Panc1 (cell line): ENCODE measurements around the gene METTL9. TPM values are rescaled to one million over a fixed set of nuclear protein-coding genes. Genes with fewer than 3 reads are reported as not detected.

Experiments
- ATAC-seq: fragments of 200-7000 bp; cut with Tn5 transposase; 2 replicates; pipeline ENCODE4 v1.9.1; 2020; ENCODE audit warnings: mild to moderate bottlenecking, moderate library complexity
- BruUV-seq: library from RNA; stranded (reverse); fragments of 400-500 nt; replicated peaks from 2 replicates; lab custom pipeline; 2021; lab: Mats Ljungman, UMichigan
- CTCF ChIA-PET: fragments of 300-600 bp; sonication (Branson Sonifier 250); formaldehyde crosslinking; loops from one replicate; lab custom pipeline; 2022; ENCODE audit warnings: antibody characterized with exemption; lab: Charles Lee
- POLR2A ChIA-PET: fragments of 300-600 bp; sonication (Branson Sonifier 250); formaldehyde crosslinking; loops from one replicate; lab custom pipeline; 2022; ENCODE audit warnings: antibody characterized with exemption; lab: Charles Lee
- DNase-seq: peaks from one replicate; pipeline ENCODE4 v3.0.0-alpha.2; 2010; ENCODE audit warnings: low read depth, low spot score
- H3K27ac ChIP-seq: 2 replicates; pipeline ENCODE4 v1.5.1; 2011; ENCODE audit warnings: mild to moderate bottlenecking, low read length, inconsistent platforms
- H3K27me3 ChIP-seq: fragments of 200-500 bp; sonication (Bioruptor generic); 2 replicates; pipeline ENCODE4 v1.6.0; 2014; ENCODE audit warnings: low read length, inconsistent platforms; ENCODE audit not compliant: control insufficient read depth, insufficient read depth
- H3K36me3 ChIP-seq: fragments of 200-500 bp; sonication (Bioruptor generic); 2 replicates; pipeline ENCODE4 v1.5.1; 2014; ENCODE audit warnings: inconsistent platforms, mild to moderate bottlenecking, low read length, moderate library complexity; ENCODE audit not compliant: control insufficient read depth, insufficient read depth
- H3K4me1 ChIP-seq: 2 replicates; pipeline ENCODE4 v1.5.1; 2011; ENCODE audit warnings: inconsistent platforms, mild to moderate bottlenecking, low read length, moderate library complexity; ENCODE audit not compliant: control insufficient read depth, insufficient read depth
- H3K4me3 ChIP-seq, 2 experiments: 2 replicates each; pipeline ENCODE4 v1.5.1; 2011 to 2012; ENCODE audit warnings: low read depth in 2 of 2, low read length in 2 of 2, mild to moderate bottlenecking in 2 of 2, inconsistent platforms in 1 of 2, moderate library complexity in 1 of 2
- H3K9me3 ChIP-seq: fragments of 200-500 bp; sonication (Bioruptor generic); 2 replicates; pipeline ENCODE4 v1.5.1; 2014; ENCODE audit warnings: low read depth, mild to moderate bottlenecking, inconsistent platforms, low read length, moderate library complexity; ENCODE audit not compliant: control insufficient read depth, insufficient read depth
- POLR2AphosphoS5 ChIP-seq: IDR thresholded peaks from 2 replicates; pipeline ENCODE4 v1.6.1; 2012; ENCODE audit warnings: mild to moderate bottlenecking, low read depth, low read length, moderate library complexity
- SIN3A ChIP-seq: IDR thresholded peaks from 2 replicates; pipeline ENCODE4 v1.6.1; 2012; ENCODE audit warnings: low read depth, mild to moderate bottlenecking, low read length, moderate library complexity, borderline replicate concordance; ENCODE audit not compliant: insufficient read depth
- TCF7L2 ChIP-seq: IDR thresholded peaks from 2 replicates; pipeline ENCODE4 v1.6.1; 2011; ENCODE audit warnings: mild to moderate bottlenecking, low read depth, low read length, inconsistent platforms
- in situ Hi-C: cut with HindIII; loops from 2 replicates; pipeline ENCODE4 v1.10.0; 2016; ENCODE audit warnings: low sequenced_read_pairs, low pct_unique_long_range_greater_than_20kb
- intact Hi-C: fragments of 100-400 bp; cut with micrococcal nuclease; formaldehyde crosslinking; loops from one replicate; pipeline ENCODE4 v1.10.0; 2022; ENCODE audit not compliant: unreplicated experiment
- total RNA-seq: library from RNA; stranded (reverse); gene quantifications from one replicate; pipeline ENCODE4 v1.2.1, GENCODE V29; 2021; ENCODE audit not compliant: unreplicated experiment
- TF ChIP-seq, protein P1 (sequence below), 2 experiments: IDR thresholded peaks; 2 replicates each; pipeline ENCODE4 v1.6.1; 2011 to 2012; ENCODE audit warnings: low read depth in 2 of 2, control low read depth in 1 of 2, low read length in 1 of 2, mild to moderate bottlenecking in 1 of 2, moderate library complexity in 1 of 2; ENCODE audit not compliant: insufficient read depth in 1 of 2
- TF ChIP-seq, protein P2 (sequence below): fragments of 450-650 bp; IDR thresholded peaks from 2 replicates; pipeline ENCODE4 v1.5.1; 2017; ENCODE audit warnings: mild to moderate bottlenecking

METTL9 gene
- total RNA-seq, 1 experiment from 2014 or later = 86.1 TPM

DNA sequence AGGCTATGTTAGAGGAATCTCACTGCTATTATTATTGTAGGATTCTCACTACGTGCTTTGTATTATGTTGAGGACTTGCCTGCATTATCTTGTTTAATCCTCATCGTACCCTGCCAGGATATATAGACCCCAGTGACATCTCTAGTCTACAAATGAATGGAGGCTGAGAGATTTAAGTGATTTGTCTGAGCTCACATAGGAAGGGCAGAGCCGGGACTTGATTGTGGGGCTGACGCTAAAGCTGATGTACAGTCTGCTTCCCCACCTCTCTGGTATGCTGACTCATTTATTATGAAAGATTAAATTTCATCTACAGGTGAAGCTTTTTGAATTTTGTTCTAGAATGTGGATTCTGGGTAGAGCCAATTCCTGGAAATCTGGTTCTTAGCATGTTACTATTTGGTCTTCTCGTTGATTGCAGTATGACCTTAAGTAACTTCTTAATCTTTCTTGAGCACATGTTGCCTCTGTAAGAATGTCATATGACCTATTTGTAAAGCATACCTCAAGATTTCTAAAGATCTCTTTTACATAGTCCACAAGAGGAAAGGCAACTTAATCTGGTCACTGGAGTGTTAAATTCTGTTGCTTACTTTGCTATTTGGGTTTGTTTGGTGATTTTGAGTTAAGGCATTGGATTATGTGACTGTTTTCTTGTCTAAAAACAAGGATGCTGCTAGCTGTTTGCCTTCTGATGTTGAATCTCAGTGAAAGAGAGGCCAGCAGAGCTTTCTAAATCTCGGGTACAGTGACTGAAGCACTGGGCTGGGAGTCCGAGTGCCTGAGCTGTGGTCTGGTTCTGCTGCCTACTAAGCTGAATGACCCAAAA, 12.4 kb downstream of the METTL9 start:
- intact Hi-C loops = no loop called here
- TF ChIP-seq, protein P1, sequence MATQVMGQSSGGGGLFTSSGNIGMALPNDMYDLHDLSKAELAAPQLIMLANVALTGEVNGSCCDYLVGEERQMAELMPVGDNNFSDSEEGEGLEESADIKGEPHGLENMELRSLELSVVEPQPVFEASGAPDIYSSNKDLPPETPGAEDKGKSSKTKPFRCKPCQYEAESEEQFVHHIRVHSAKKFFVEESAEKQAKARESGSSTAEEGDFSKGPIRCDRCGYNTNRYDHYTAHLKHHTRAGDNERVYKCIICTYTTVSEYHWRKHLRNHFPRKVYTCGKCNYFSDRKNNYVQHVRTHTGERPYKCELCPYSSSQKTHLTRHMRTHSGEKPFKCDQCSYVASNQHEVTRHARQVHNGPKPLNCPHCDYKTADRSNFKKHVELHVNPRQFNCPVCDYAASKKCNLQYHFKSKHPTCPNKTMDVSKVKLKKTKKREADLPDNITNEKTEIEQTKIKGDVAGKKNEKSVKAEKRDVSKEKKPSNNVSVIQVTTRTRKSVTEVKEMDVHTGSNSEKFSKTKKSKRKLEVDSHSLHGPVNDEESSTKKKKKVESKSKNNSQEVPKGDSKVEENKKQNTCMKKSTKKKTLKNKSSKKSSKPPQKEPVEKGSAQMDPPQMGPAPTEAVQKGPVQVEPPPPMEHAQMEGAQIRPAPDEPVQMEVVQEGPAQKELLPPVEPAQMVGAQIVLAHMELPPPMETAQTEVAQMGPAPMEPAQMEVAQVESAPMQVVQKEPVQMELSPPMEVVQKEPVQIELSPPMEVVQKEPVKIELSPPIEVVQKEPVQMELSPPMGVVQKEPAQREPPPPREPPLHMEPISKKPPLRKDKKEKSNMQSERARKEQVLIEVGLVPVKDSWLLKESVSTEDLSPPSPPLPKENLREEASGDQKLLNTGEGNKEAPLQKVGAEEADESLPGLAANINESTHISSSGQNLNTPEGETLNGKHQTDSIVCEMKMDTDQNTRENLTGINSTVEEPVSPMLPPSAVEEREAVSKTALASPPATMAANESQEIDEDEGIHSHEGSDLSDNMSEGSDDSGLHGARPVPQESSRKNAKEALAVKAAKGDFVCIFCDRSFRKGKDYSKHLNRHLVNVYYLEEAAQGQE (IDR thresholded peaks at IDR 0.05; ENCODE audit: insufficient read depth in 1 of 2, low read depth in 2 of 2, low read length in 1 of 2) = no peak
- TF ChIP-seq, protein P2, sequence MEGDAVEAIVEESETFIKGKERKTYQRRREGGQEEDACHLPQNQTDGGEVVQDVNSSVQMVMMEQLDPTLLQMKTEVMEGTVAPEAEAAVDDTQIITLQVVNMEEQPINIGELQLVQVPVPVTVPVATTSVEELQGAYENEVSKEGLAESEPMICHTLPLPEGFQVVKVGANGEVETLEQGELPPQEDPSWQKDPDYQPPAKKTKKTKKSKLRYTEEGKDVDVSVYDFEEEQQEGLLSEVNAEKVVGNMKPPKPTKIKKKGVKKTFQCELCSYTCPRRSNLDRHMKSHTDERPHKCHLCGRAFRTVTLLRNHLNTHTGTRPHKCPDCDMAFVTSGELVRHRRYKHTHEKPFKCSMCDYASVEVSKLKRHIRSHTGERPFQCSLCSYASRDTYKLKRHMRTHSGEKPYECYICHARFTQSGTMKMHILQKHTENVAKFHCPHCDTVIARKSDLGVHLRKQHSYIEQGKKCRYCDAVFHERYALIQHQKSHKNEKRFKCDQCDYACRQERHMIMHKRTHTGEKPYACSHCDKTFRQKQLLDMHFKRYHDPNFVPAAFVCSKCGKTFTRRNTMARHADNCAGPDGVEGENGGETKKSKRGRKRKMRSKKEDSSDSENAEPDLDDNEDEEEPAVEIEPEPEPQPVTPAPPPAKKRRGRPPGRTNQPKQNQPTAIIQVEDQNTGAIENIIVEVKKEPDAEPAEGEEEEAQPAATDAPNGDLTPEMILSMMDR = no peak
- no peak for TF ChIP-seq SIN3A
- Histone ChIP-seq H3K9me3 (no peaks in the 10 kb centered on the region), H3K4me1 (peaks cover 11% of the 10 kb centered on the region; the same call in 1 of the 2 replicates), H3K36me3 (no peaks in the 10 kb centered on the region), H3K27ac (no peak overlapping the region), H3K27me3 (no peaks in the 10 kb centered on the region), H3K4me3 (no peak overlapping the region)
- in situ Hi-C loops = no loop called here
- BruUV-seq = no TSS peak
- DNase-seq = no peak
- ChIA-PET CTCF (interaction anchor here (0.5 to 0.6 kb wide), 2 partner anchors 31 to 63 kb away, joined by 3 to 4 read pairs; no protein-coding TSS in a partner anchor), POLR2A (no interaction called here)
- ATAC-seq = no peak

DNA sequence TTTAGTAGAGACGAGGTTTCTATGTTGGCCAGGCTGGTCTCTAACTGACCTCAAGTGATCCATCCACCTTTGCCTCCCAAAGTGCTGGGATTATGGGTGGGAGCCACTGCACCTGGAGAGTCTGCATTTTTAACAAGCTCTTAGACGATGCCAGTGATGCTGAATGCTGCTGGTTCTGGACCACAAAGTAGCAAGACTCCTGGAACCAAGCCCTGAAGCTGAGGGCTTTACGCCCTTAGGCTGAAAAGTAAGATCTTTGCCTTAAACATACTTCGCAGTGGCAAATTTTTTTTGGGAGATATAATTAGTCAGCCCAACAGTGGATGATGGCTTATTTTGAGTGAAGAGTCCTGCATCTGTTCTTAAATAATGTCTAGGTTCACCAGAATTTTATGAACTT, 14.0 kb downstream of the METTL9 start:
- TF ChIP-seq TCF7L2 (no peak), SIN3A (no peak), POLR2AphosphoS5 (no peak)
- TF ChIP-seq, protein P2 = no peak
- TF ChIP-seq, protein P1 (IDR thresholded peaks at IDR 0.05; ENCODE audit: insufficient read depth in 1 of 2, low read depth in 2 of 2, low read length in 1 of 2) = no peak
- peaks cover 11% of the 10 kb centered on the region; the same call in 1 of the 2 replicates for H3K4me1 ChIP-seq
- H3K27me3 ChIP-seq = no peaks in the 10 kb centered on the region
- ChIA-PET CTCF (no interaction called here), POLR2A (no interaction called here)
- no peak for ATAC-seq
- intact Hi-C loops = no loop called here
- no peak overlapping the region for H3K4me3 ChIP-seq
- no peak overlapping the region for H3K27ac ChIP-seq
- in situ Hi-C loops = no loop called here
- H3K36me3 ChIP-seq = no peaks in the 10 kb centered on the region
- no peaks in the 10 kb centered on the region for H3K9me3 ChIP-seq
- DNase-seq = no peak
- no TSS peak for BruUV-seq
